Activated effector memory CD4-positive, alpha-beta T cell treated with Interleukin-2 at 50 U/mL for 16 hours (primary cell): Measurements from ENCODE around the gene ZFP62.

Source experiments
- DNase-seq: peaks from one replicate; pipeline ENCODE4 v3.0.0-alpha.2; 2020

The ZFP62 gene

DNA sequence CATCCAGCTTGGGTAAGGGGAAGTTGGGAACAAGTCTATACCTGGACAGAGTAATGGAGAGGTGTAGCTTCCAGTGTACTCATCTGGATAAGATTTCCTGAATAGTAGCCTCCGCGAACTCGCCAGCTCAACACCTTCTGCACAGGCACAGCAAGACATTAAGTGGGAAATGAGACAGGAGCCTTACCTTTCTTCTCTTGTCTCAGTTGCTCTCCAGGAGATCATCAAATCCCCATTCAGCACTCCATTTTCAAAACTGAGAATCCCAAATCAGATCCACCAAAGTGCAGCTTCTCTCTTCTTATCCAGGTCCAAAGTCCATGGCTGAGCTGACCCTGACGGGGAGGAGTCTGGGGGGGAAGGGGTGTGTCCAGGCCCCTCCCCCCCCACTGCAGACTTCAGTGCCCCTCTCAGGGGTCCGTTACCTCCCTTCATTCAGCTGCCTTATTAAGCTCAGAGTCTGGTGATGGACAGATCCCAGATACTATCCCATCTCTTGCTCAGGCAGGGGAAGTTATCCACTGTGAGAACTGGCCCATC is 52.5 kb downstream of the ZFP62 start:
- DNase-seq: no peak

DNA sequence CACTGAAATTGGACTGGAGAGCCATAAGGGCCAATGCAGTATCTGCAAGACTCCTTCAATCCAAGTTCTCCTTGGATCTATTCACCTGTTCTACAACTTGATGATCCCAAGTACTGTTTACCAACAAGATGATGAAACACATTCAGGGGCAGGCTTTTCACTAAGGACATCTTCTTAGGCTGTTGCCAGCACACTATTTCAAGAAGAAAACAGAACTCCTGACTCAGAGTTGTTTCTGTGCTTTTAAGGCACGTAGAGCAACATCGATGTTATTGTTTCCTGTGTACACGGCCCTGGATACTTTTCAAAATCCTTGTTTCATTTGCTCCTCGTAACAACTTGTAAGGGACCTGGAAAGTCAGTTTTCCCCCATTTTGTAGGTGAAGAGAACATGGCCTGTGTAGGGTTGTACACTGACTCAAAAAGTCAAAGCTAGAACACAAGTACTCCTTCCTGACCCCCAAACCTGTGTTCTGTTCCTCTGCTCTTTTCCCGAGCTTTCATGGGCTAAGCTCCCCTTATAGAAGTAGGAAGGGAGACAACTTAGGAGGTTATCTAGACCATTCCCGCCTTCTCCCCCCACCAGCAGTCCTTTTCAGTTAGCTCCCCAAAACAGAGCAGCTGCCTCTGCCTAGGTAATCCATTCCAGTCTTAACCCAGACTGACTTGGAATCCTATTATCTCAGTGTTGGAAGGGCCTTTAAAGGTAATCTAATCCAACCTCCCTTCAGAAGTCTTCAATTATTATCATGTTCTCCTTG is 53.2 kb downstream of the ZFP62 start:
- DNase-seq: no peak

DNA sequence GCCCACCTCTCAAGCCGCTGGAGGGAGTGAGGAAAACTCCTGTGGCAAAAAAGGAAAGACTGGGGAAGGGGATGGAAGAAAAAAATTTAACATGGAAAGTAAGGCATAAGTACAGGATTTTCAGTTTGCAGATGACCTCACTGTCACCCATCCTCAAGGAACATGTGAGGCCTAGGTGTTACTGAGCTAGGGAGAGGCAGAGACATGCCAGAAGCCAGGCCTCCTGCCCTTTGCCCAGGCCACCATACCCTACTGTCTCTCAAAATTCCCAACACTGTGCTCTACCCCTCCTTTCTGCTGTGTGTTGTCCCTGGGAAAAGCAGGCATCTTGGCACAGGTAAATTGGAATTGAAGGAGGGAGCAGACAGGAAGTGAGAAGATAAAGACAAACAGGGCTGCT is 54.0 kb downstream of the ZFP62 start:
- DNase-seq: no peak

DNA sequence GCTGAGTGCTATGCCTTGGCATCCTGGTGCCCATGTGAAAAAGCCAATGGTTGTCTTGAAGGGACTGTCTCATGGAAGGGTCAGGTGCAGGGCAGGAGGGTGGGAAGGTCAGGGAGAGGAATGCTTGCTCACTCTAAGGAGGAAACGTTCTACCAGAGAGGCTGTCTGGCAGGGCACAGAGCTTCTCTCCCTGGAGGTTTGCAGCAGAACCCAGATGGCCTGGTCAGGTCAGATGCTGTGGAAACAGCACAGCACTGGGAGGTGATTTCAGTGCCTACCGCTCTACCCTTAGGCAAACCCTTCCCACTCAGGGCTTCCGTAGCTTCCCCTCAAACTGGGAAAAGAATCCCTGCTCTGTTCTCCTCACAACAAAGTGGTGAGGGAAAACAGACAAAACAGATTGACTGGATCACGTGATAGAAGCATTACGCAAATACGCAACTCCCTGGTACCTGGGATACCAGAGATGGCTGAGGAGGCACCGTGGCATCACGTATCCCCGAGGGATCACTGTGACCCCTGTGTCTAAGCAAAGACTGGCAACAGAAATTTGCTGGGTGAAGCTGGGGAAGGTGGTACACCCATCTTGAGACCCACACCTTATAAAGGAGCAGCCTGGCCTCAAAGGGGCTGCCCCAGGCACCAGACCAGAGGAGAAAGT is 54.6 kb downstream of the ZFP62 start:
- no peak for DNase-seq

DNA sequence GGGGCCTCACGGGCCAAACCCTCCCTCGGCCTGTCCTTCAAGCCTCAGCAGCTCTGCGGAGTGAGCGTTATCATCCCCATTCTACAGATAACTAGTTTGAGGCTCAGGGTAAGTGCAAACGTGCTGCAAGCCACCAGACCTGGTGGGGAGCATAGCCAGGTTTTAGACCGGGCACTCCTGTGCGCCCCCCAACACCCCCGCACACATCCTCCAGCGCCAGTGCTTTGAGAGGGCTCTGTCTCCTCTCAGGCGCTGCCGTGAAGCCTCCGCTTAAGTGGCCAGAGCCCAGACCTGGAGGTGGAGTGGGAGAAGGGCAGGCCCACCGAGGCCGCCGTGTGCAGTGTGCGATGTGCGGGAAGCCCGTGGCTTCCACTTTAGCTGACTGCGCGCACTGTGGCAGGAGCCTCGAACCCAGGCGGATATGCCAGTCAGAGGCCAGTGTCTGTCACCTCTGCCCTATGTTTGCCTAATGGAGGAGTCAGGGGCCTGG is 56.9 kb downstream of the ZFP62 start:
- no peak for DNase-seq

DNA sequence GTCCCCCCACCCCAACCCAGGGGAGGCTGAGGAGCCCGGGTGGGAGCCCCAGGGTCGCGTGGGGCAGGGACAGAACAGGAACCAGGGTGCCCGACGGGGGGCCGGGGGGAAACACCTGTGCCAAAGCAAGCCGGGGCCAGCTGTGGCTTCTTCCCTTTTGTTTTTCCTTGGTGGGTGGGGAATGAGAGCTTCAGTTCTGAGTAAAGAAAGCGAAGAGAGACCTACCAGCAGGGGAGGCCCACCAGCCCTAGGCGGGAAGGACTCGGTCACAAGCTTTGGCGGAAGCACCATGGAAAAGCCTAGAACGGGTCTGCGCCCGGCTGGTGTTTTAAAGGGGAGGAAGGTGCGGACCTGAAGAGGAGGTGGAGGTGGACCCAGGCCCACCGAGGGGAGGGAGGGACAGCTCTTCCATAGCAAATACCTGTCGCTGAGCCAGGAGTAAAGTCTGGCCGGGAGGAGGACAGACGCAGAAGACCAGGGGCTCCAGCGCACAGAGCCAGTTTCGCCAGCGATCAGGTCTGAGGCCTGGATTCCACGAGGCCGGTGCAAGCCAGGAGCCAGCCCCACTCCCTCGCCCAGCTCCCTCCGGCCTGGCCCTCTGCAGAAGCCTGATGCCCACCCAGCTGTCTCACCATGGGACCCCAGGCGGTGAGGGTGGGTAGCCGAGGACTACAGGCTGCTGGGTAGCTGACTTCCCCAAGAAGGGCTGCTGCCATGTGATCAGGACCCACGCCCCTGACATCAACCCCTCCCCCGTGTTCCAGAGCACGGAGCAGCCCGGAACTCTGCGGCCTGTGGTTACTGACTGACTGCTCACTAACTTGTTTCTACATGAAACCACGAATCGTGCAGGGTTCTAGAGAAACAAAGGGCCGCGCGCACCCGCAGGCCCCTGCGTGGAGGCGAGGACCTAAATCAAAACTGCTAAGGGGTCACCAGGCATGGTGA is 57.6 kb downstream of the ZFP62 start:
- peak; percentile 82 for DNase-seq

DNA sequence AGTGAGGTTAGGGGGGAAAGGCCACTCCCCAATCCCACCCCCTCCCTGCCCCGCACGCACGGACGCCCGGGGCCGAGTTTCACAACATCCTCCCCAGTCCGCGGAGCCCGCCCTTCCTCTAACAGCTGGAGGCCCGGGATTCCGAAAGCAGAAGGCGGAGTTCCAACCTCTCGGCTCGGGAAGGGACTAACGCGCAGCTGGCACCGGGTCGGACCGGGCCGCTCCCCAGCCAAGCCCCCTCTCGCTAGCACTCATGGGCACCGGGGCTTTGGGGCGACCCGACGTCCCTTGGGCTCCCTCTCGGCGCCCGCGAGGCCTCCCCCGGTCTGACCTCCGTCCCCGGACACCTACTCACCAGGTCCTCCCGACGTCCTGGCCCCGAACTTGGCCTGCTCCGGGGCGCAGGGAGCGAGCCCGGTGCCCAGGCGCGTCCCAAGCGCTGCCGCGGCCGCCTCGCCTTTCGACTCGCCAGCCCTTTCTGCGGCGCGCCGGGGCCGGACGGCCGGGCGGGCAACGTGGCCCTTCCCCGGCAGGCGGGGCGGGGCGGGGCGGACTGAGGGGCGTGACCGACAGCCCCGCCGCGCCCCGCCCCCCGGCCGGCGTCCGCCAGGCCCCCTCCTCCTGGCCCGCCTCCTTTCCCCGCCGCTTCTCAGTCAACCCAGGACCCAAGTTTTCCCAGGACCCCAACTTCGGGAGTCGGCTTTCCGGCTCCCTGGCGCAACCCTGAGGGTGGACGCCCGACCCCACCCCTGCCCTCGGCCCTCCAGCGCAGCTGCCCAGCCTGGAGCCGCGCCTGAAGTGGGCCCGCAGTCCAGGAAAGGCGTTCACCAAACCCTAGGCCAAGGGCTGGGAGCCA is 58.5 kb downstream of the ZFP62 start, which contains the start of gene MGAT1:
TSS of gene MGAT1 (minus strand) at position 482 of the 856 bp plus-strand sequence. CDS start 9,835 bp downstream, outside the sequence.
- DNase-seq: peak; percentile 61

DNA sequence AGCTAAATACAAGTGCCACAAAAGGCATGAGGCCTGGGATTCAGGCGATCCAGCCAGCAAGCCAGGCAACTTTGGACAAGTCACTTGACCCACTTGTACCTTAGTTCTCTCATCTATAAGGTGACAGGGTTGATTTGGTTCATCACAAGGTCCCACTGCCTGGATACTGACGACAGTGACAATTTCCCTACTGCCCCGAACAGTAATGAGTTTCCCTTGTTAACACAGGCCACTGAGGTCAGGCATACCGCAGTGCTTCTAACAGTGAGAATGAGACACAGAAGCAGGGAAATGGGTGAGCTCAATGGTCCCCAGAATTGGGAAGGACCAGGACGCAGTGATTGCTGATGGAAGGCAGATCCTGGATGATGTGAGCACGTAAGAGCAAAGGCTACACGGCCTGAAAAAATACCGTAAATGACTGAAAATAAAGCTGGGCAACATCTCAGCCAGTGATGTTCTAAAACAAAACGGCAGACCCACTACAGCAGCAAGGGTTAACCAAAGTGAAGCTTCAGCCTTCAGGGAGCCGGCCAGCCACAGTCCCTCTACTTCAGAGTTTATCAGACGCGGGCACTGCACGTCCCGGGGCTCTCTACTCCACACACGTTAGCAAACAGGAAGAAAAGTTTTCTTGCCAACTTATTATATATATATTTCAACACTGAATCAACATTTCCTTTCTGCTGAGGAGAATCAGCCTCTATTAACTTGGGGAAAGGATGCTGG is 59.3 kb downstream of the ZFP62 start:
- no peak for DNase-seq

DNA sequence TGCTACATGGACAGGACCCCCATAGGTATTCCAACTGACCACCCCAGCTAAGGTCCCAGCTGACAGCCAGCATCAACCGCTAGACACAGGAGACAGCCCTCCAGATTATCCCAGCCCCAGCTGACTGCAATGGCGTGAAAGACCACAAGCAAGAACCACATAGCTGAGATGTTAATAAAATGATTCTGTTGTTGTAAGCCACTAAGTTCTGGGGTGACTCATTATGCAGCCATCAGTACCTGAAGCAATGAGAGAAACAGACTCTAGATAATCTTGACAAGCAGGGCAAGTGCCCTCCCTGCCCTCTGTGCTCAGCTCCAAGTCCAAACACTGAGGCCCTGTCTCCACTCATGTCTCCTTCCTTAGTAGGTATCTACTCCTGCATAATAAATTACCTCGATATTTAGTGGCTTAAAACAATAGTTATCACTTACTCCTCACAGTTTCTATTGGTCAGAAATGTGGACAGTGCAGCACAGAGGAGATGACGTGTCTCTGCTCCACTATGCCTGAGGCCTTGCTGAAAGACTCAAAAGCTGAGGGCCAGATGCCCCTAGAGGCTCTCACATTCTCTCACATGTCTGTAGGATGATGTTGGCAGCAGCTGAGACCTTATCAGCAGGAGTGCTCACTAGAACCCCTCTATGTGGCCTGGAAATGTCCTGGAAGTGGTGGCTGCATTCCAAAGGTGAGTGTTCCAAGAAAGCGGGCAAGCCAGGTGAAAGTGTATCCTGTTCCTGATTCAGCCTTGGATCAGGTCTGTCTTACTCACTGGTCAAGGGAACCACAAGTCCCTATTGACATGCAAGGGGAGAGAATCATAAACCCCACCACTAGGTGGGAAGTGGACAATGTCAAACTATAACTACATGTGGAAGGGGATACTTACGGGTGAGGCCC is 60.9 kb downstream of the ZFP62 start:
- no peak for DNase-seq

DNA sequence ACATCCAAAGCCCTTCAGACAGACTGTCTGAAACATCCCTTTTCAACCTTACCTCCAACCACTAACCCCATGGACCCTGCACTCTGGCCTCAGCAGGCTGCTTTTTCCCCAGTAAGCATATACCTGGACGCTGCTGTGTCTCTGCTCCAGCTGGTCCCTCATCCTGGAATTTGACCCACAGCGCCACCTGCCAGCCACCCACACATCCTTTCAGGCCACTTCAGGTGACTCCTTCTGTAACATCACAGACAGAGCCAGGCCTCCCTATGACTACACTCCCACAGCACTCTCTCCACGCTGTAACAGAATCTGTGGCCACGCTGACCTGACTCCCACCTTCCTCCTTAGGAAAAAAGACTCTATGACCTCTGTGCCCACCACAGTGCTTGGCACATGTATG is 61.9 kb downstream of the ZFP62 start:
- no peak for DNase-seq

DNA sequence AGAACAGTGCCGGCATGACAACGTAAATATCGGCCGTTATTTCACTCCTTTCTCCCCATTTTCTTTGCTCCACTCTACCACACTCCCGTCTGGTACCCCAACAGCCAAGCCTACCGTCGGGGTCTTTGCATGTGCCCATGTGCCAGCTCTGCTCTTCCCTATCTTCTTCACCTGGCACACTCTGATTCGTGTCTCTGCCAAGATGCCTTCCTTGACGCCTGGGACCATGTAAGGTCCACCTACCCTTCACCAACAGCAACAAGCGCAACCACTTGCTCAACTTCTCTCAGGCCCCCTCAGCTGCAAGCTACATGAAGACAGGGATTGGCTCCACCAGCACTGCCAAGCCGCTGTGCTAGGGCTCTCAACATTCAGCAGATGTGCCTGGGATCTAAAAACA is 62.9 kb downstream of the ZFP62 start:
- no peak for DNase-seq
